ENCODE data around the gene RMND5B.
"Not testable (repeated sequence)": the region's sequence is repeated elsewhere in the genome, so short reads cannot be mapped to it uniquely, and the experiment has no call there.

RMND5B gene

GRCh38 chr5:178130576-178131445 lies at the start of gene RMND5B:
Gene RMND5B, plus strand, starts transcription at chr5:178131014. Its CDS starts 7,106 bp downstream, at chr5:178138120.
- H3K27me3 ChIP-seq (replicated peaks; ENCODE audit: control insufficient read depth, insufficient read depth, low read length): no peaks in the 10 kb centered on the region
- DNase-seq (ENCODE audit: extremely low read depth, insufficient read length): peak; percentile 95
- no peaks in the 10 kb centered on the region; the same call in 1 of the 2 replicates for H3K36me3 ChIP-seq (ENCODE audit: control insufficient read depth, insufficient read depth, low read length)
- TF ChIP-seq CTCF (IDR thresholded peaks at IDR 0.05; ENCODE audit: insufficient read depth, low read length, poor library complexity, severe bottlenecking): no peak
- H3K4me3 ChIP-seq (replicated peaks; ENCODE audit: low read depth, low read length): peak within 1 kb of the TSS; percentile 83

- no peak for DNase-seq (ENCODE audit: extremely low read depth, insufficient read length)
- Histone ChIP-seq H3K36me3 (ENCODE audit: control insufficient read depth, insufficient read depth, low read length) (no peaks in the 10 kb centered on the region), H3K27me3 (replicated peaks; ENCODE audit: control insufficient read depth, insufficient read depth, low read length) (no peaks in the 10 kb centered on the region), H3K4me3 (replicated peaks; ENCODE audit: low read depth, low read length) (no peak overlapping the region)
- no peak for TF ChIP-seq CTCF (IDR thresholded peaks at IDR 0.05; ENCODE audit: insufficient read depth, low read length, poor library complexity, severe bottlenecking)
Observed at GRCh38 chr5:178081571-178082243, 49.1 kb upstream of the RMND5B start.

- Histone ChIP-seq H3K4me3 (replicated peaks; ENCODE audit: low read depth, low read length) (no peak overlapping the region), H3K36me3 (ENCODE audit: control insufficient read depth, insufficient read depth, low read length) (no peaks in the 10 kb centered on the region), H3K27me3 (replicated peaks; ENCODE audit: control insufficient read depth, insufficient read depth, low read length) (no peaks in the 10 kb centered on the region)
- no peak for DNase-seq (ENCODE audit: extremely low read depth, insufficient read length)
- no peak for TF ChIP-seq CTCF (IDR thresholded peaks at IDR 0.05; ENCODE audit: insufficient read depth, low read length, poor library complexity, severe bottlenecking)
Observed at GRCh38 chr5:178083922-178084321, 46.9 kb upstream of the RMND5B start.

GRCh38 chr5:178085316-178085715 lies 45.5 kb upstream of the RMND5B start:
- DNase-seq (ENCODE audit: extremely low read depth, insufficient read length): no peak
- H3K27me3 ChIP-seq (replicated peaks; ENCODE audit: control insufficient read depth, insufficient read depth, low read length): no peaks in the 10 kb centered on the region
- H3K36me3 ChIP-seq (ENCODE audit: control insufficient read depth, insufficient read depth, low read length): no peaks in the 10 kb centered on the region
- TF ChIP-seq CTCF (IDR thresholded peaks at IDR 0.05; ENCODE audit: insufficient read depth, low read length, poor library complexity, severe bottlenecking): no peak
- no peak overlapping the region for H3K4me3 ChIP-seq (replicated peaks; ENCODE audit: low read depth, low read length)

GRCh38 chr5:178086266-178086665 lies 44.5 kb upstream of the RMND5B start:
- Histone ChIP-seq H3K4me3 (replicated peaks; ENCODE audit: low read depth, low read length) (no peak overlapping the region), H3K27me3 (replicated peaks; ENCODE audit: control insufficient read depth, insufficient read depth, low read length) (no peaks in the 10 kb centered on the region), H3K36me3 (ENCODE audit: control insufficient read depth, insufficient read depth, low read length) (no peaks in the 10 kb centered on the region)
- no peak for DNase-seq (ENCODE audit: extremely low read depth, insufficient read length)
- TF ChIP-seq CTCF (IDR thresholded peaks at IDR 0.05; ENCODE audit: insufficient read depth, low read length, poor library complexity, severe bottlenecking): no peak

GRCh38 chr5:178087199-178087598 lies 43.6 kb upstream of the RMND5B start:
- not testable (repeated sequence) for H3K36me3 ChIP-seq (ENCODE audit: control insufficient read depth, insufficient read depth, low read length); DNase-seq (ENCODE audit: extremely low read depth, insufficient read length); H3K27me3 ChIP-seq (replicated peaks; ENCODE audit: control insufficient read depth, insufficient read depth, low read length); H3K4me3 ChIP-seq (replicated peaks; ENCODE audit: low read depth, low read length)

Measured in GM06990 (cell line).